ENCODE measurements around the gene SLC4A3. TPM values are rescaled to one million over a fixed set of nuclear protein-coding genes. Genes with fewer than 3 reads are reported as not detected.

Gene SLC4A3
- total RNA-seq, 1 donor from 2014 or later = 0.88 TPM

- TF ChIP-seq, protein P1, sequence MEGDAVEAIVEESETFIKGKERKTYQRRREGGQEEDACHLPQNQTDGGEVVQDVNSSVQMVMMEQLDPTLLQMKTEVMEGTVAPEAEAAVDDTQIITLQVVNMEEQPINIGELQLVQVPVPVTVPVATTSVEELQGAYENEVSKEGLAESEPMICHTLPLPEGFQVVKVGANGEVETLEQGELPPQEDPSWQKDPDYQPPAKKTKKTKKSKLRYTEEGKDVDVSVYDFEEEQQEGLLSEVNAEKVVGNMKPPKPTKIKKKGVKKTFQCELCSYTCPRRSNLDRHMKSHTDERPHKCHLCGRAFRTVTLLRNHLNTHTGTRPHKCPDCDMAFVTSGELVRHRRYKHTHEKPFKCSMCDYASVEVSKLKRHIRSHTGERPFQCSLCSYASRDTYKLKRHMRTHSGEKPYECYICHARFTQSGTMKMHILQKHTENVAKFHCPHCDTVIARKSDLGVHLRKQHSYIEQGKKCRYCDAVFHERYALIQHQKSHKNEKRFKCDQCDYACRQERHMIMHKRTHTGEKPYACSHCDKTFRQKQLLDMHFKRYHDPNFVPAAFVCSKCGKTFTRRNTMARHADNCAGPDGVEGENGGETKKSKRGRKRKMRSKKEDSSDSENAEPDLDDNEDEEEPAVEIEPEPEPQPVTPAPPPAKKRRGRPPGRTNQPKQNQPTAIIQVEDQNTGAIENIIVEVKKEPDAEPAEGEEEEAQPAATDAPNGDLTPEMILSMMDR (IDR thresholded peaks at IDR 0.05) = no peak
- no peak for TF ChIP-seq EZH2 (IDR thresholded peaks at IDR 0.05)
- TF ChIP-seq EZH2phosphoT487 (IDR thresholded peaks at IDR 0.05) = no peak
- no peak overlapping the region for H3K27ac Mint-ChIP-seq
- Histone ChIP-seq H3F3A (ENCODE audit: low read depth) (peaks cover 6% of the 10 kb centered on the region), H3K27ac (no peak overlapping the region), H3K4me1 (peaks cover 12% of the 10 kb centered on the region), H3K9me3 (ENCODE audit: low read depth) (no peaks in the 10 kb centered on the region), H4K20me1 (ENCODE audit: low read depth) (no peaks in the 10 kb centered on the region), H3K27me3 (no peaks in the 10 kb centered on the region), H3K36me3 (no peaks in the 10 kb centered on the region), H3K79me2 (ENCODE audit: low read depth) (no peaks in the 10 kb centered on the region), H3K4me2 (no peak overlapping the region), H2AFZ (replicated peaks) (no peak overlapping the region), H3K4me3 (no peak overlapping the region), H3K9ac (no peak overlapping the region)
- H3K4me3 Mint-ChIP-seq = no peak overlapping the region
- H3K9me3 Mint-ChIP-seq = peaks cover 14% of the 10 kb centered on the region
- no peak for DNase-seq (ENCODE audit: low spot score)
- no peaks in the 10 kb centered on the region for H3K36me3 Mint-ChIP-seq
- H3K27me3 Mint-ChIP-seq (ENCODE audit: insufficient read depth, low read depth) = peaks cover 10% of the 10 kb centered on the region
- peaks cover 21% of the 10 kb centered on the region for H3K4me1 Mint-ChIP-seq
Measured at GRCh38 chr2:219676586-219676985, 49.2 kb downstream of the SLC4A3 start.

- no peaks in the 10 kb centered on the region for H3K79me2 ChIP-seq (ENCODE audit: low read depth)
- peaks cover 8% of the 10 kb centered on the region for H3K4me1 ChIP-seq
- no peak overlapping the region for H3K9ac ChIP-seq
- H3F3A ChIP-seq (ENCODE audit: low read depth) = peaks cover 6% of the 10 kb centered on the region
- no peak overlapping the region for H3K27ac Mint-ChIP-seq
- peaks cover 10% of the 10 kb centered on the region for H3K27me3 Mint-ChIP-seq (ENCODE audit: insufficient read depth, low read depth)
- H3K4me3 Mint-ChIP-seq = no peak overlapping the region
- H3K27ac ChIP-seq = no peak overlapping the region
- no peaks in the 10 kb centered on the region for H3K9me3 ChIP-seq (ENCODE audit: low read depth)
- H3K4me3 ChIP-seq = no peak overlapping the region
- DNase-seq (ENCODE audit: low spot score) = no peak
- H3K36me3 Mint-ChIP-seq = no peaks in the 10 kb centered on the region
- no peak overlapping the region for H2AFZ ChIP-seq (replicated peaks)
- H3K36me3 ChIP-seq = no peaks in the 10 kb centered on the region
- H3K4me1 Mint-ChIP-seq = peaks cover 27% of the 10 kb centered on the region
- H4K20me1 ChIP-seq (ENCODE audit: low read depth) = no peaks in the 10 kb centered on the region
- TF ChIP-seq, protein P1 (IDR thresholded peaks at IDR 0.05) = no peak
- TF ChIP-seq EZH2 (IDR thresholded peaks at IDR 0.05) (no peak), EZH2phosphoT487 (IDR thresholded peaks at IDR 0.05) (no peak)
- H3K4me2 ChIP-seq = no peak overlapping the region
- no peaks in the 10 kb centered on the region for H3K27me3 ChIP-seq
- H3K9me3 Mint-ChIP-seq = peaks cover 20% of the 10 kb centered on the region
Measured at GRCh38 chr2:219679041-219679440, 51.6 kb downstream of the SLC4A3 start.

GRCh38 chr2:219679571-219679970 lies 52.1 kb downstream of the SLC4A3 start:
- Histone ChIP-seq H2AFZ (replicated peaks) (no peak overlapping the region), H3K9me3 (ENCODE audit: low read depth) (no peaks in the 10 kb centered on the region), H3F3A (ENCODE audit: low read depth) (peaks cover 2% of the 10 kb centered on the region), H3K9ac (no peak overlapping the region), H3K36me3 (no peaks in the 10 kb centered on the region), H4K20me1 (ENCODE audit: low read depth) (no peaks in the 10 kb centered on the region), H3K79me2 (ENCODE audit: low read depth) (no peaks in the 10 kb centered on the region), H3K4me3 (no peak overlapping the region), H3K27me3 (no peaks in the 10 kb centered on the region), H3K4me2 (no peak overlapping the region), H3K27ac (no peak overlapping the region), H3K4me1 (peaks cover 9% of the 10 kb centered on the region)
- Mint-ChIP-seq H3K27me3 (ENCODE audit: insufficient read depth, low read depth) (peaks cover 10% of the 10 kb centered on the region), H3K4me3 (no peak overlapping the region), H3K4me1 (peaks cover 28% of the 10 kb centered on the region), H3K9me3 (peaks cover 20% of the 10 kb centered on the region), H3K36me3 (no peaks in the 10 kb centered on the region), H3K27ac (no peak overlapping the region)
- DNase-seq (ENCODE audit: low spot score) = no peak
- TF ChIP-seq EZH2phosphoT487 (IDR thresholded peaks at IDR 0.05) = no peak
- TF ChIP-seq EZH2 (IDR thresholded peaks at IDR 0.05) = no peak
- TF ChIP-seq, protein P1 (IDR thresholded peaks at IDR 0.05) = no peak

All from neural progenitor cell (in vitro differentiated cells).